Parathyroid adenoma (tissue), 2 donors: Measurements from ENCODE around the gene GAS6.

Source experiments
- H2AFZ ChIP-seq: fragments of 300-600 bp; sonication (generic); one replicate; pipeline ENCODE4 v1.7.0; 2017; ENCODE audit warnings: antibody characterized with exemption, mild to moderate bottlenecking
- H3K27ac ChIP-seq: fragments of 300-600 bp; sonication (generic); one replicate; pipeline ENCODE4 v1.7.0; 2017
- H3K27me3 ChIP-seq: fragments of 300-600 bp; sonication (generic); one replicate; pipeline ENCODE4 v1.7.0; 2017; ENCODE audit warnings: low read length; ENCODE audit not compliant: control insufficient read depth, insufficient read depth
- H3K36me3 ChIP-seq: fragments of 300-600 bp; sonication (generic); one replicate; pipeline ENCODE4 v1.7.0; 2017; ENCODE audit warnings: low read length; ENCODE audit not compliant: control insufficient read depth, insufficient read depth
- H3K4me1 ChIP-seq: fragments of 300-600 bp; sonication (generic); one replicate; pipeline ENCODE4 v1.7.0; 2017; ENCODE audit warnings: control low read depth
- H3K4me2 ChIP-seq: fragments of 300-600 bp; sonication (generic); one replicate; pipeline ENCODE4 v1.7.0; 2017; ENCODE audit warnings: low read length
- H3K4me3 ChIP-seq: fragments of 300-600 bp; sonication (generic); one replicate; pipeline ENCODE4 v1.7.0; 2017; ENCODE audit warnings: low read depth, low read length
- H3K79me2 ChIP-seq: fragments of 300-600 bp; sonication (generic); one replicate; pipeline ENCODE4 v1.7.0; 2017; ENCODE audit warnings: control low read depth
- H3K9ac ChIP-seq: fragments of 300-600 bp; sonication (generic); one replicate; pipeline ENCODE4 v1.7.0; 2017; ENCODE audit warnings: mild to moderate bottlenecking
- H3K9me3 ChIP-seq: fragments of 300-600 bp; sonication (generic); one replicate; pipeline ENCODE4 v1.7.0; 2017; ENCODE audit warnings: low read length; ENCODE audit not compliant: control insufficient read depth
- TF ChIP-seq, protein P1 (sequence below): fragments of 300-600 bp; sonication (generic); IDR thresholded peaks from one replicate; pipeline ENCODE4 v1.7.0; 2017; ENCODE audit warnings: antibody characterized with exemption, mild to moderate bottlenecking
- donor health status: primary hyperparathyroidism.

The GAS6 gene

GRCh38 chr13:113776231-113777125 lies 87.4 kb downstream of the GAS6 start:
- H3K36me3 ChIP-seq: no peaks in the 10 kb centered on the region
- no peak overlapping the region for H3K4me2 ChIP-seq
- H3K27ac ChIP-seq: no peak overlapping the region
- no peak overlapping the region for H2AFZ ChIP-seq
- H3K27me3 ChIP-seq: no peaks in the 10 kb centered on the region
- H3K9me3 ChIP-seq: no peaks in the 10 kb centered on the region
- no peaks in the 10 kb centered on the region for H3K4me1 ChIP-seq
- H3K9ac ChIP-seq: no peak overlapping the region
- no peak overlapping the region for H3K4me3 ChIP-seq
- H3K79me2 ChIP-seq: no peaks in the 10 kb centered on the region
- TF ChIP-seq, protein P1, sequence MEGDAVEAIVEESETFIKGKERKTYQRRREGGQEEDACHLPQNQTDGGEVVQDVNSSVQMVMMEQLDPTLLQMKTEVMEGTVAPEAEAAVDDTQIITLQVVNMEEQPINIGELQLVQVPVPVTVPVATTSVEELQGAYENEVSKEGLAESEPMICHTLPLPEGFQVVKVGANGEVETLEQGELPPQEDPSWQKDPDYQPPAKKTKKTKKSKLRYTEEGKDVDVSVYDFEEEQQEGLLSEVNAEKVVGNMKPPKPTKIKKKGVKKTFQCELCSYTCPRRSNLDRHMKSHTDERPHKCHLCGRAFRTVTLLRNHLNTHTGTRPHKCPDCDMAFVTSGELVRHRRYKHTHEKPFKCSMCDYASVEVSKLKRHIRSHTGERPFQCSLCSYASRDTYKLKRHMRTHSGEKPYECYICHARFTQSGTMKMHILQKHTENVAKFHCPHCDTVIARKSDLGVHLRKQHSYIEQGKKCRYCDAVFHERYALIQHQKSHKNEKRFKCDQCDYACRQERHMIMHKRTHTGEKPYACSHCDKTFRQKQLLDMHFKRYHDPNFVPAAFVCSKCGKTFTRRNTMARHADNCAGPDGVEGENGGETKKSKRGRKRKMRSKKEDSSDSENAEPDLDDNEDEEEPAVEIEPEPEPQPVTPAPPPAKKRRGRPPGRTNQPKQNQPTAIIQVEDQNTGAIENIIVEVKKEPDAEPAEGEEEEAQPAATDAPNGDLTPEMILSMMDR: no peak

- Histone ChIP-seq H3K4me2 (no peak overlapping the region), H3K36me3 (no peaks in the 10 kb centered on the region), H3K4me3 (no peak overlapping the region), H2AFZ (no peak overlapping the region), H3K79me2 (no peaks in the 10 kb centered on the region), H3K9me3 (no peaks in the 10 kb centered on the region), H3K27me3 (no peaks in the 10 kb centered on the region), H3K4me1 (no peaks in the 10 kb centered on the region), H3K27ac (no peak overlapping the region), H3K9ac (no peak overlapping the region)
- TF ChIP-seq, protein P1: no peak
These were observed 88.3 kb downstream of the GAS6 start for GRCh38 chr13:113775451-113776145.

GRCh38 chr13:113774177-113775107 lies 89.4 kb downstream of the GAS6 start:
- Histone ChIP-seq H3K4me3 (no peak overlapping the region), H3K27ac (no peak overlapping the region), H3K9ac (no peak overlapping the region)

DNA sequence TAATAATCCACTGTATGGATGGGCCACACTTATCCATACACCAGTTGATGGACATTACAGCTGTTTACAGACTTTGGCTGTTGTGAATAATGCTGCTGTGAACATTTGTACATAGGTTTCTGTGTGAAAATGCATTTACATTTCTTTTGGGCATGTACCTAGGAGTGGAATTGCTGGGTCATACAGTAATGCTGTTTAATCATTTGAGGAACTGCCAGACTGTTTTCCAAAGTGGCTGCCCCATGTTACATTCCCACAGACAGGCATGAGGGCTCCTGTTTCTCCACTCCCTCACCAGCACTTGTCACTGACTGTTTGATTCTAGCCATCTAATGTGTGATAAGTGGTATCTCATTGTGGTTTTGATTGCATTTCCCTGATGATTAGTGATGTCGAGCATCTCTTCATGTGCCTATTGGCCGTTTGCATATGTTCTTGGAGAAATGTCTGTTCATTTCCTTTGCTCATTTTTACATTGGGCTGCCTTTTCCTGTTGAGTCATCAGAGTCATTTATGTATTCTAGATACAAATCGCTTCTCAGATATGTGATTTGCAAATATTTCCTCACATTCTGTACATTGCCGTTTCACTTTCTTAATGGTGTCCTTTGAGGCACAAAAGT lies 92.1 kb downstream of the GAS6 start:
- Histone ChIP-seq H3K27ac (no peak overlapping the region), H3K4me2 (no peak overlapping the region), H3K9ac (no peak overlapping the region)

More at GRCh38 chr13:113774177-113775107, 89.4 kb downstream of the GAS6 start:
- no peak overlapping the region for H2AFZ ChIP-seq
- TF ChIP-seq, protein P1: no peak
- H3K4me2 ChIP-seq: no peak overlapping the region
- no peaks in the 10 kb centered on the region for H3K9me3 ChIP-seq
- no peaks in the 10 kb centered on the region for H3K4me1 ChIP-seq
- no peaks in the 10 kb centered on the region for H3K79me2 ChIP-seq
- H3K36me3 ChIP-seq: no peaks in the 10 kb centered on the region
- no peaks in the 10 kb centered on the region for H3K27me3 ChIP-seq

More for the DNA sequence above, 92.1 kb downstream of the GAS6 start:
- H3K4me3 ChIP-seq: no peak overlapping the region
- no peaks in the 10 kb centered on the region for H3K36me3 ChIP-seq
- TF ChIP-seq, protein P1: no peak
- H3K79me2 ChIP-seq: no peaks in the 10 kb centered on the region
- no peaks in the 10 kb centered on the region for H3K27me3 ChIP-seq
- no peaks in the 10 kb centered on the region for H3K9me3 ChIP-seq
- no peaks in the 10 kb centered on the region for H3K4me1 ChIP-seq
- H2AFZ ChIP-seq: no peak overlapping the region
